Thyroid gland (tissue), 4 donors: ENCODE measurements around the gene ADARB1. TPM values are rescaled to one million over a fixed set of nuclear protein-coding genes. Genes with fewer than 3 reads are reported as not detected.

Experiments
- DNase-seq, 2 donors: peaks; one replicate each; pipeline ENCODE4 v3.0.0-alpha.2; 2019
- H3K27ac ChIP-seq, 3 donors: fragments of 200-600 bp; sonication (generic); 1 replicate in 2 of 3; 2 replicates in 1 of 3; pipeline ENCODE4 v1.5.1; 2016 to 2019; ENCODE audit warnings: mild to moderate bottlenecking in 1 of 3, moderate library complexity in 1 of 3
- H3K27me3 ChIP-seq: fragments of 200-600 bp; sonication (generic); one replicate; pipeline ENCODE4 v1.5.1; 2019
- H3K36me3 ChIP-seq, 2 donors: fragments of 200-600 bp; sonication (generic); one replicate each; pipeline ENCODE4 v1.5.1; 2016 to 2019
- H3K4me1 ChIP-seq, 2 donors: fragments of 200-600 bp; sonication (generic); one replicate each; pipeline ENCODE4 v1.5.1; 2017 to 2019
- H3K4me3 ChIP-seq, 3 donors: fragments of 200-600 bp; sonication (generic); replicated peaks in 1 of 3; 1 replicate in 2 of 3; 2 replicates in 1 of 3; pipeline ENCODE4 v1.5.1; 2016; ENCODE audit warnings: mild to moderate bottlenecking in 1 of 3
- H3K9me3 ChIP-seq: fragments of 200-600 bp; sonication (generic); one replicate; pipeline ENCODE4 v1.5.1; 2017
- POLR2A ChIP-seq, 2 donors: fragments of 450-650 bp; IDR thresholded peaks; one replicate each; pipeline ENCODE4 v1.6.1; 2017; ENCODE audit warnings: antibody characterized with exemption in 2 of 2, mild to moderate bottlenecking in 2 of 2, moderate library complexity in 1 of 2
- WGBS, 2 donors: methylation state at CpG; one replicate each; pipeline ENCODE4 v1.1.5; 2017; 5-methylcytosine and 5-hydroxymethylcytosine counted together
- intact Hi-C: fragments of 100-400 bp; cut with DNase I; formaldehyde crosslinking; loops from one replicate; pipeline ENCODE4 v1.15.1; 2023
- total RNA-seq, 4 donors: library from RNA; depleted of rRNA; stranded (reverse); fragments of >200 nt; gene quantifications; one replicate each; pipeline ENCODE4 v1.2.3, GENCODE V29; 2016
- TF ChIP-seq, protein P1 (sequence below), 6 experiments: fragments of 200-600 bp in 3 of 6; fragments of 450-650 bp in 3 of 6; sonication (generic) in 3 of 6; IDR thresholded peaks; one replicate each; pipeline ENCODE4 v1.5.1; 2016 to 2019; ENCODE audit warnings: antibody characterized with exemption in 6 of 6, mild to moderate bottlenecking in 2 of 6, inconsistent platforms in 1 of 6, moderate library complexity in 1 of 6

ADARB1 gene
- total RNA-seq, 4 donors from 2014 or later = 5.0 to 20.2 (median 10.1) TPM

- intact Hi-C loops = loop anchor here (5.0 kb wide), 1 partner anchor 173 kb away; no protein-coding TSS in a partner anchor
- H3K9me3 ChIP-seq = no peaks in the 10 kb centered on the region
- TF ChIP-seq POLR2A (IDR thresholded peaks at IDR 0.05) = no peak
- TF ChIP-seq, protein P1, sequence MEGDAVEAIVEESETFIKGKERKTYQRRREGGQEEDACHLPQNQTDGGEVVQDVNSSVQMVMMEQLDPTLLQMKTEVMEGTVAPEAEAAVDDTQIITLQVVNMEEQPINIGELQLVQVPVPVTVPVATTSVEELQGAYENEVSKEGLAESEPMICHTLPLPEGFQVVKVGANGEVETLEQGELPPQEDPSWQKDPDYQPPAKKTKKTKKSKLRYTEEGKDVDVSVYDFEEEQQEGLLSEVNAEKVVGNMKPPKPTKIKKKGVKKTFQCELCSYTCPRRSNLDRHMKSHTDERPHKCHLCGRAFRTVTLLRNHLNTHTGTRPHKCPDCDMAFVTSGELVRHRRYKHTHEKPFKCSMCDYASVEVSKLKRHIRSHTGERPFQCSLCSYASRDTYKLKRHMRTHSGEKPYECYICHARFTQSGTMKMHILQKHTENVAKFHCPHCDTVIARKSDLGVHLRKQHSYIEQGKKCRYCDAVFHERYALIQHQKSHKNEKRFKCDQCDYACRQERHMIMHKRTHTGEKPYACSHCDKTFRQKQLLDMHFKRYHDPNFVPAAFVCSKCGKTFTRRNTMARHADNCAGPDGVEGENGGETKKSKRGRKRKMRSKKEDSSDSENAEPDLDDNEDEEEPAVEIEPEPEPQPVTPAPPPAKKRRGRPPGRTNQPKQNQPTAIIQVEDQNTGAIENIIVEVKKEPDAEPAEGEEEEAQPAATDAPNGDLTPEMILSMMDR (IDR thresholded peaks at IDR 0.05) = no peak
- no peak for DNase-seq
- peaks cover 0 to 9% of the 10 kb centered on the region in 2 donors for H3K4me1 ChIP-seq
- H3K4me3 ChIP-seq = no peak overlapping the region
- H3K27ac ChIP-seq = no peak overlapping the region
- no peaks in the 10 kb centered on the region for H3K27me3 ChIP-seq
- 79 to 85% methylated on average over 4 of the region's 4 CpGs for WGBS, 2 donors
- no peaks in the 10 kb centered on the region for H3K36me3 ChIP-seq
These were observed 51.0 kb downstream of the ADARB1 start for GRCh38 chr21:45125357-45125756.

DNA sequence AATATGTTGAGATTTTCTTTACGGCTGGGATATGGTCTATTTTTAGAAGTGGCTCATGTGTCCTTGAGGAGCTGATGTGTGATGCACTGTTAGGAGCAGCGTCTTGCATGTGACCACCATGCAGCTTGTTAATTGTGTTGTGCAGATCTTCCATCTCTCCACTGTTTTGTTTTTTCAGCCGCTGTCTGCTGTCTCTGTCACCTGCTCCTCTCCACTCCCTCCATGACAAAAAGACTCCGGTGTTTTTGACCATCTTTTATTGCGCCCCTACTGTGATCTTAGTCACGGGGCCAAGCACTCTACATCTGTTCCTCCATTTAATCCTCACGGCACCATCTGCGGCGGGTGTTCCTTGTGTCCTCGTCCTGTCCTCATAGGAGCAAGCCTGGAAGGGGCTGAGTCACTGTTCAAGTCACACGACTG is 51.8 kb downstream of the ADARB1 start:
- no peak for TF ChIP-seq POLR2A (IDR thresholded peaks at IDR 0.05)
- TF ChIP-seq, protein P1 (IDR thresholded peaks at IDR 0.05) = no peak
- Histone ChIP-seq H3K4me3 (no peak overlapping the region), H3K4me1 (peaks cover 0 to 12% of the 10 kb centered on the region in 2 donors), H3K27me3 (no peaks in the 10 kb centered on the region), H3K27ac (no peak overlapping the region), H3K9me3 (no peaks in the 10 kb centered on the region), H3K36me3 (no peaks in the 10 kb centered on the region)
- intact Hi-C loops = loop anchor here (5.0 kb wide), 1 partner anchor 174 kb away; no protein-coding TSS in a partner anchor
- no peak for DNase-seq
- WGBS, 2 donors = 89 to 91% methylated on average over 11 of the region's 11 CpGs

- DNase-seq = no peak
- H3K36me3 ChIP-seq = no peaks in the 10 kb centered on the region
- WGBS, 2 donors = 83 to 92% methylated on average over 7 of the region's 7 CpGs
- no peaks in the 10 kb centered on the region for H3K27me3 ChIP-seq
- intact Hi-C loops = loop anchor here (5.0 kb wide), 1 partner anchor 175 kb away; no protein-coding TSS in a partner anchor
- no peak overlapping the region for H3K27ac ChIP-seq
- H3K4me1 ChIP-seq = peaks cover 0 to 15% of the 10 kb centered on the region in 2 donors
- no peak overlapping the region for H3K4me3 ChIP-seq
- H3K9me3 ChIP-seq = no peaks in the 10 kb centered on the region
- TF ChIP-seq, protein P1 (IDR thresholded peaks at IDR 0.05) = no peak
- no peak for TF ChIP-seq POLR2A (IDR thresholded peaks at IDR 0.05)
These were observed 52.6 kb downstream of the ADARB1 start for GRCh38 chr21:45126983-45127382.

DNA sequence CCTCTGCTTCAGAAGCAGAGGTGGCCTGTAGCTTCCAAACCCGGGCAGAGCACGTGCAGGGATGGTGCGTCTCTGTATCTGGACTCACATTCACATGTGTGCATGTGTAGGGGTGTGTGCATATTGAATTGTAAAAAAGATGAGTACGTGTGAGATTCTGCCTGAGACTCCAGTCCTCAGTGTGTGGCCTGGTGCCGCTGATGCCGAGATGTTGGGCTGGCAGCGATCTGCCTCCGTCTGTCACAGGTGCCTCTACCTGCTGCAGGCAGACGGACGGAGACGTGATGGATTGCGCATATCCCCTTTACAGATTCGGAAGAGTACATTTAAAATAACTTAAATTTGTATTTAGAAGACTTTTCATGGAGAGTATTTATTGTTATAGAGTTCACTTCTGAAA is 53.6 kb downstream of the ADARB1 start:
- Histone ChIP-seq H3K4me3 (no peak overlapping the region), H3K27ac (no peak overlapping the region), H3K27me3 (no peaks in the 10 kb centered on the region), H3K9me3 (no peaks in the 10 kb centered on the region), H3K4me1 (peaks cover 0 to 20% of the 10 kb centered on the region in 2 donors), H3K36me3 (no peaks in the 10 kb centered on the region)
- intact Hi-C loops = loop anchor here (5.0 kb wide), 1 partner anchor 176 kb away; no protein-coding TSS in a partner anchor
- TF ChIP-seq, protein P1 (IDR thresholded peaks at IDR 0.05) = no peak
- no peak for TF ChIP-seq POLR2A (IDR thresholded peaks at IDR 0.05)
- 92 to 95% methylated on average over 13 of the region's 13 CpGs for WGBS, 2 donors
- no peak for DNase-seq

DNA sequence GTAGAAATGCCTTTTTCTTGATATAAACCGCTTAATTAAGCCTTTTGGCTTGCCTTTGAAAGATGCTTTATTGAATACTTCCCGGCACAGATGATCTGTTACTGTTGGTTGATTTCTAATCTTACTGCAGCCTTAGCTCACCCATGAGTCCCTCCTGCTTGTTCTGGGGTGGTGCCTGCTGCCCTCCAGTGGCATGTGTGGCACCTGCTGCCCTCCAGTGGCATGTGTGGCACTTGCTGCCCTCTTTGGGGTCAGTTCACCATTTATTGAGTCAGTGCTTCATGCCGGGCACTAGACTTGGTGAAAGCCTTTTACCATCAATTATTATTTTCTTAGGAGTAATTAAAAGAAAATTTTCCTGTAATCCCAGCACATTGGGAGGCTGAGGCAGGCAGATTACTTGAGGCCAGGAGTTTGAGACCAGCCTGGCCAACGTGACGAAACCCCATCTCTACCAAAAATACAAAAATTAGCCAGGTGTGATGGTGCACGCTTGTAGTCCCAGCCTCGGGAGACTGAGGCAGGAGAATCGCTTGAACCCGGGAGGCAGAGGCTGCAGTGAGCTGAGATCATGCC is 54.3 kb downstream of the ADARB1 start:
- peaks cover 0 to 20% of the 10 kb centered on the region in 2 donors for H3K4me1 ChIP-seq
- H3K36me3 ChIP-seq = no peaks in the 10 kb centered on the region
- DNase-seq = peak; percentile 72 to 79
- no peaks in the 10 kb centered on the region for H3K9me3 ChIP-seq
- TF ChIP-seq POLR2A (IDR thresholded peaks at IDR 0.05) = no peak
- TF ChIP-seq, protein P1 (IDR thresholded peaks at IDR 0.05) = peak; percentile 58 to 93 (median 81)
- 58 to 60% methylated on average over 9 of the region's 9 CpGs for WGBS, 2 donors
- H3K4me3 ChIP-seq = no peak overlapping the region
- no peaks in the 10 kb centered on the region for H3K27me3 ChIP-seq
- intact Hi-C loops = loop anchor here (5.0 kb wide), 1 partner anchor 176 kb away; no protein-coding TSS in a partner anchor
- no peak overlapping the region for H3K27ac ChIP-seq
